Choroid plexus epithelial cell (primary cell): ENCODE data around the gene MUSK.

Experiments used
- DNase-seq: peaks from one replicate; pipeline ENCODE4 v3.0.0-alpha.2; 2010; ENCODE audit warnings: low read depth
- H3K4me3 ChIP-seq: 2 replicates; pipeline ENCODE4 v1.5.1; 2011; ENCODE audit warnings: low read depth, mild to moderate bottlenecking, control low read depth, low read length, moderate library complexity
- CTCF ChIP-seq: conservative IDR thresholded peaks from 2 replicates; pipeline ENCODE4 v1.5.1; 2011; ENCODE audit warnings: low read depth, mild to moderate bottlenecking, control low read depth, inconsistent platforms, low read length, moderate library complexity

MUSK gene

GRCh38 chr9:110767559-110768063 is 99.0 kb downstream of the MUSK start:
- peak; percentile 98 for DNase-seq
- no peak overlapping the region for H3K4me3 ChIP-seq
- TF ChIP-seq CTCF: no peak

DNA sequence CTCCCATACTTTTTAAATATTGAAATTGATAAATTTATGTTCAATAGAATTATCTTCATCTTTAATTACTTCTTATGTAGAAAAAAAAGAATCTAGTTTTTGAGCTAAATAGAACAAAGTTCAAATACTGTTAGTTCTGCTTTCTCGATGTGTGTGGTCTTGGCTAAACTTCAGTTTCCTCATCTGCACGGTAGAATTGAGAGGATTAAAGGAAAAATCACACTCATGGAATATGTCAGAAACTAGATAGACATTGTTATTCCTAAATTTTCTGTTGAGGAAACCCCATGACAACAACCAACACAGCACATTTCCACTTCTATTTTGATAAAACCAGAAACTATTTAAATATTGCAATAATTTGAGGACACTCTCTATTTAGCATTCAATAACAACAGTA is 100.3 kb downstream of the MUSK start:
- H3K4me3 ChIP-seq: no peak overlapping the region
- no peak for DNase-seq
- TF ChIP-seq CTCF: no peak

- TF ChIP-seq CTCF: no peak
- H3K4me3 ChIP-seq: no peak overlapping the region
- DNase-seq: peak; percentile 37
These were observed 101.1 kb downstream of the MUSK start for GRCh38 chr9:110769667-110770066.

- TF ChIP-seq CTCF: no peak
- DNase-seq: no peak
- no peak overlapping the region for H3K4me3 ChIP-seq
These were observed 107.1 kb downstream of the MUSK start for GRCh38 chr9:110775724-110776123.

DNA sequence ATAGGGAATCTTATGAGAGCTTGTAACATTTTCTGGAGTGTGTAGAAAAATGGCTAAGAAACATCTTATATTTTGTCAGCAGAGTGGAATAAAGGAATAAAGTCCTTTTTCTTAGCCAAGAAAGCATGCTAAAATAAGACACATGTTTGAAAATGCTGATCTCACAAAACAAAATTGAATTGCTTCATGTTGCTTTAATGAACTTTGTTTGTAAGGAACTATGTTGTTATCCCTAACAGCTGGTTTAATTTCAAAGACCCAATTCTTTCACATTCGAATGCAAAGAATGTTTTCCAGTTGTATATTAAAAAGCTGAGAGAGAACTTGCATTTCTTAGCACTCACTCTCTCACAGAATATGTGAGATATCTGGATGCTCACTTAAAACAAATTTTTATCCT is 107.6 kb downstream of the MUSK start:
- no peak for TF ChIP-seq CTCF
- no peak overlapping the region for H3K4me3 ChIP-seq
- DNase-seq: peak; percentile 22

GRCh38 chr9:110777196-110777875 is 108.7 kb downstream of the MUSK start:
- no peak for TF ChIP-seq CTCF
- DNase-seq: peak; percentile 72
- H3K4me3 ChIP-seq: no peak overlapping the region

- DNase-seq: no peak
- no peak overlapping the region for H3K4me3 ChIP-seq
- no peak for TF ChIP-seq CTCF
These were observed 109.3 kb downstream of the MUSK start for GRCh38 chr9:110777876-110778215.
